ENCODE data around the gene RUVBL1.

Gene RUVBL1

DNA sequence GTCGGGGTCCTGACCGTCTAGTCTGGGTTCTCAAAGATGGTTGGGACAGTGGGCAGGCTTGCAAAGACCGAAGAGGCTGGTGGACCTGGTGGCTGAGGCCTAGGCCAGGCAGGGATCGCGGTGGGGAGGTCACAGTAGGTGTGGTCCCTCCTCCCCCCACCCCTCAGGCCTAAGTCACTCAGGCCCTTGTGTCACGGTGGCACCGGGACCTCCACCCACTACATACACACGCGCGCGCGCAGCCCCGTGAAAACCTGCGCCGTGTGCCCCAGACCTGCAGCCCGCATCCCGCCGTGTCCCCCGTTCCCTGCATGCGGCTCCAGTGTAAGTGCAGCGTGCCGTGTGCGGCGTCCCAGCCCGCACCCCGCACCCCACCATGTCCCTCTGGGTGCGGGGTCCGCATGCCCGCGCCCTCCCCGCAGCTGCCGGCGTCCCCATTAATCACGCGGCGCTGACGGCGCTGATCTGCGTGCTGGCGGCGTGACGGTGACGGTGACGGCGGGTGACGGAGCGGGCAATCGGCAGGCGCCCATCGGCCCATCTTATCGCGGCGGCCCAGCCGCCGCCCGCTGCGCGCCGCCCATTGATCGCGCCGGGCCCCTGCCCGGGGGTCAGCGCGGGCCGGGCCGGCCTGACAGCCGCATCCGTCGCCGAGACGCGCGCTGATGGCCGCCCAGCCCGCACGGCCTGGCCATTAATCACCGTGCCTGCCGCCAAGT, 47.0 kb downstream of the RUVBL1 start:
- H3K4me3 ChIP-seq (replicated peaks; ENCODE audit: low read depth, low read length) = peak overlapping the region; percentile 12
- DNase-seq (ENCODE audit: low read depth) = no peak
- TF ChIP-seq, protein P1, sequence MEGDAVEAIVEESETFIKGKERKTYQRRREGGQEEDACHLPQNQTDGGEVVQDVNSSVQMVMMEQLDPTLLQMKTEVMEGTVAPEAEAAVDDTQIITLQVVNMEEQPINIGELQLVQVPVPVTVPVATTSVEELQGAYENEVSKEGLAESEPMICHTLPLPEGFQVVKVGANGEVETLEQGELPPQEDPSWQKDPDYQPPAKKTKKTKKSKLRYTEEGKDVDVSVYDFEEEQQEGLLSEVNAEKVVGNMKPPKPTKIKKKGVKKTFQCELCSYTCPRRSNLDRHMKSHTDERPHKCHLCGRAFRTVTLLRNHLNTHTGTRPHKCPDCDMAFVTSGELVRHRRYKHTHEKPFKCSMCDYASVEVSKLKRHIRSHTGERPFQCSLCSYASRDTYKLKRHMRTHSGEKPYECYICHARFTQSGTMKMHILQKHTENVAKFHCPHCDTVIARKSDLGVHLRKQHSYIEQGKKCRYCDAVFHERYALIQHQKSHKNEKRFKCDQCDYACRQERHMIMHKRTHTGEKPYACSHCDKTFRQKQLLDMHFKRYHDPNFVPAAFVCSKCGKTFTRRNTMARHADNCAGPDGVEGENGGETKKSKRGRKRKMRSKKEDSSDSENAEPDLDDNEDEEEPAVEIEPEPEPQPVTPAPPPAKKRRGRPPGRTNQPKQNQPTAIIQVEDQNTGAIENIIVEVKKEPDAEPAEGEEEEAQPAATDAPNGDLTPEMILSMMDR (IDR thresholded peaks at IDR 0.05; ENCODE audit: low read length, missing control alignments) = no peak

DNA sequence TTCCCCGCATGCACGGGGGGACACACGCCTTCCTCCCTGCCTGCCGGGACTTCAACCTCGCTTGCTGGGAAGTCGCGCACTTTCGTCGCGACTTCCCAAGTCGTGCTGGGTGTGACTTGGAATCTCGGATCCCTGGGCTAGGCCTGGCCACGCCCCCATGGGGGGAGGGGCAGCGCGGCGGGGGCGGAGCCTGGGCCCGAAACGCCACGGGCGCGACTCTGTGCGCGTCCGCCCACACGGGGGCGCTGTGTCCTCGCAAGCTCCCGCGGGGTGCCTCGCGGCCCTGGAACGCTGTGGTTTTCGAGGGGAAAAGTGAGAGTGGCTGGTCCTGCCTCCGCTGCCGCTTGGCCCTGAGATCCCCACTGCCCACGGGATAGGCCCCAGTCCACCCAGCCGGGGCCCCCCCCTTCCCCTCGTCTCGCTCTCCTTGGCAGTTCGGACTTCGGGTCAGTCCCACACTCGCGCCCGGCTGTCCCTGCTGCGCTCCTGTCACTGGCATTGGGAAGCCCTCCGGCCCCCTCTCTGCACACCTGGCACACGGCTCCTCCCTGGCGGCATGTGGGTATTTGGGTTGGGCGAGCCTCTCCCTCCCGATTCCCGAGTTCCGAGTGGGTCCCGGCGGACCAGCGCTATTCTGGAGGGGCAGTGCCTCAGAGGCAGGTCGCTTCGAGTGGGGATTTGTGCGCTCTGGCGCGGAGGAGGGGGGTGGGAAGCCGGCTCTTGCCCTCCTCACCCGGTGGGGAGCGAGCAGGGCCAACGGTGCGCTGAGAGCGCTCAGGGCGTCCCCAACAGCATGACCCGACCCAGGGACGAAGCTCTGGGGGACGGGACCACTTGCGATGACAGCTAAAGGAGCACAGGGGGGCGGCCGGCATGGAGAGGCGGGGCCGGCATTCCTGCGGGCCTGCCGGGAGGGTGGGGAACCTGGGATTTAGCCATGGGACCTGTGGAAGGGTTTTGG, 47.8 kb downstream of the RUVBL1 start:
- peak overlapping the region; percentile 44 for H3K4me3 ChIP-seq (replicated peaks; ENCODE audit: low read depth, low read length)
- DNase-seq (ENCODE audit: low read depth) = peak; percentile 88
- TF ChIP-seq, protein P1 (IDR thresholded peaks at IDR 0.05; ENCODE audit: low read length, missing control alignments) = peak; percentile 62

DNA sequence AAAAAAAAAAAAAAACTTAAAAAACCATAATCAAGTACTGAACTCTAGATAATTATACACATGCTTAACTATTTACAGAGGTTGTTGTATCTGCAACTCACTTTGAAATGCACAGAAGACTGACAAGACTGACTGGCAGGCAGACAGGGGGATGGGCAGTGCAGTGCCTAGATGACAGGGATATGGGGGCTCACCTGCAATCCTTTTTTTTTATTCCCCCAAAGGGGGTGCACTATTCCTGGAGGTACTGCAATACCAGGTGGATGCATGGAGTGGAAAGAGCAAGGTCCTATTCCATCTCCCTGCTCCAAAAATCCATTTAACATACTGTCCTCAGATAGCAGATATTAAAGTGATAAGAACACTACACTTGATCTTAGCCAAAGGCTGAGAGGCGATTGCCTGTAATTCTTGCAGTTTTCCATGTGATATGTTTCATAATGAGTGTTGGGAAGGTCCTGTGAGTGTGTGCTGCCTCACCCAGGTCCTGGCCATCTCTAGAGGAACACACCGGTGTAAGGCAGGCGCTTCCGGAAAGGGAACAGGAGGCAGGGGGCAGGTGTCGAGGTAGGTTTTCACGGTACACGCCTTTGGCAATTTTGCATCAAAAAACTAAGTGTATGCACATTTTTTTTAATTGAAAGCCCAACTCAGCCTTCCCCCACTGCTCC, 48.6 kb downstream of the RUVBL1 start:
- DNase-seq (ENCODE audit: low read depth) = no peak
- H3K4me3 ChIP-seq (replicated peaks; ENCODE audit: low read depth, low read length) = peak overlapping the region; percentile 17
- TF ChIP-seq, protein P1 (IDR thresholded peaks at IDR 0.05; ENCODE audit: low read length, missing control alignments) = no peak

DNA sequence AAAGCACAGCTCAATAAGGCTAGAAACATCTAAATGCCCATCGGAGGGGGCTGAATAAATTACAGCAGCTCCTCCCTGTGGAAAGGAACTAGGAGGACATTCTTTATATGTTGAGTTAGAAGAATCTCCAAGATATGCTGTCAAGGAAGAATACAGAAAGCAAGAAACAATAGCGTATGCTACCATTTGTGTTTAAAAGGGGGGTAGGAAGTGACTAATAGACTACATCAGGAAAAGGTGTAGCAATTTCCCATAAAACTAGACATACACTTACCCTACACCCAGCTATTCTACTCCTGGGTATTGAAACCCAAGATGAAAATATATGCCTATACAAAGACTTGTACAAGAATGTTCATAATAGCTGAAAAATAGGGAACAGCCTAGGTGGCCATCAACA, 49.8 kb downstream of the RUVBL1 start:
- H3K4me3 ChIP-seq (replicated peaks; ENCODE audit: low read depth, low read length) = no peak overlapping the region
- TF ChIP-seq, protein P1 (IDR thresholded peaks at IDR 0.05; ENCODE audit: low read length, missing control alignments) = no peak
- peak; percentile 82 for DNase-seq (ENCODE audit: low read depth)

DNA sequence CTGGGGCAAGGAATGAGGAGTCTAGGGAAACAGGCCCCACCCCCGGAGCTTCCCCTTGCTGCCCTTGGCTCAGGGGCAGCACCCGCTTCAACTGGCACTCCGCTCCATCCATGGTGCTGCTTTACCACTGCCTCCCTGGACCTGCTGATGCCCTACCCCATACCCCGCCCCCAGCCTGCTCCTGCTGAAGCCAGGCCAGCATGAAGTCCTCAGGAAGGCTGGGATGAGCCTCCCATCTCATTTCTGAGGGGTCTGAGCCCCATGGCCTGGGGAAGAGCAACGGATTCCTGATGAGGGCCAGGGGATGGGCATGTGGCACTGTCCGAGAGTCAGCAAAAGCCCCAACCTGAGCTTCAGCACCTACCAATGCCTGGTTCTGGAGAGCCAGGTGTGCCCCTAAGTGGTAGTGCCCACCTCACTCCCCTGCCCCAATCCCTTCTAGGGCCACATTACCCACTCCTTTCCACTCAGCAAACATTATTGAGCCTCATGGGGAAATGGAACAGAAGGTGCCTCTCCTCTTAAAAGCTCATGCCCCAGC, 50.4 kb downstream of the RUVBL1 start:
- TF ChIP-seq, protein P1 (IDR thresholded peaks at IDR 0.05; ENCODE audit: low read length, missing control alignments) = no peak
- H3K4me3 ChIP-seq (replicated peaks; ENCODE audit: low read depth, low read length) = no peak overlapping the region
- no peak for DNase-seq (ENCODE audit: low read depth)

DNA sequence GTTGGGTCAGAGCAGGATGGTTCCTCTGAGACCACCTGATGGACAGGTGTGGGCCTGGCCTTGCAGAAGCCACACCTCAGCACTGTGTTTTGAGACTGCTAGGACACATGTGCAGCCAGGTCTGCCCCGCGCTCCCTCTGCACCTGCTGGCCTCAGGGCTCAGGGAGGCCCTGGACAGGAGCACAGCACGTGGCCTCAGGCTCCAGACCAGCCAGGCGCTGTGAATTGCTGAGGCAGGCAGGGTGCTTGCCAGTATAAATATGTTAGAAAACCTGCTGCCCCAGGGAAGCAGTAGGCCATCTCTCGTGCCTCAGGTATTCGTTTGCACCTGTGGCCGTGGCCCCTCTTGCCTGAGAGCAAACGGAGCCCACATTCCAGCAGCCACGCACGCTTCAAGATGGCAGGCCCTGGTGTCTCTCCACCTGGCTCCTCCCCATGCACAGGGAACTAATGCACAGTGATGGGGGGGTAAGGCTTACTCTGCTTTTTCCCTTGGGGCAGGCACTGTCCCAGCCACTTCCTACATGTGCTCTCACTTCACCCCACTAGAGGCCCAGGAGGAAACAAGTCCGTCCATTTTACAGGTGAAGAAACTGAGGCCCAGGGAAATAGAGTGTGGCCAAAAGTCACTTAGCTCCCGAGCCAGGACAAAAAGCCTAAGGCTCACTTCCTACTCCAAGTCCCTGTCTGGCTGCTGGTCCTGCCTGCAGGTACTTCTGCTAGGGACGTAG, 51.0 kb downstream of the RUVBL1 start:
- TF ChIP-seq, protein P1 (IDR thresholded peaks at IDR 0.05; ENCODE audit: low read length, missing control alignments) = no peak
- H3K4me3 ChIP-seq (replicated peaks; ENCODE audit: low read depth, low read length) = no peak overlapping the region
- DNase-seq (ENCODE audit: low read depth) = no peak

All from fibroblast of pulmonary artery (primary cell).